Nephron progenitor cell (in vitro differentiated cells): Measurements from ENCODE around the gene SFXN5.
A peak's percentile ranks its signal among the peaks of the same experiment; 100 is the strongest.

Experiments
- DNase-seq: peaks from one replicate; pipeline ENCODE4 v3.0.0; 2021
- H3K27ac Mint-ChIP-seq: 2 replicates; pipeline ENCODE4 v1.8.0; 2021; ENCODE audit warnings: mild to moderate bottlenecking, moderate library complexity, mixed read lengths
- H3K27me3 Mint-ChIP-seq: 2 replicates; pipeline ENCODE4 v1.8.0; 2021; ENCODE audit warnings: mild to moderate bottlenecking, low read depth, mixed read lengths; ENCODE audit not compliant: poor library complexity
- H3K36me3 Mint-ChIP-seq: 2 replicates; pipeline ENCODE4 v1.8.0; 2021; ENCODE audit warnings: low read depth, mixed read lengths
- H3K4me1 Mint-ChIP-seq: 2 replicates; pipeline ENCODE4 v1.8.0; 2021; ENCODE audit warnings: mixed read lengths
- H3K4me3 Mint-ChIP-seq: 2 replicates; pipeline ENCODE4 v1.8.0; 2021; ENCODE audit warnings: mild to moderate bottlenecking, moderate library complexity, mixed read lengths
- H3K9me3 Mint-ChIP-seq: 2 replicates; pipeline ENCODE4 v1.8.0; 2021; ENCODE audit warnings: mild to moderate bottlenecking, moderate library complexity, mixed read lengths
- TF ChIP-seq, protein P1 (sequence below): fragments of 200-600 bp; sonication (generic); IDR thresholded peaks from 2 replicates; pipeline ENCODE4 v1.5.0; 2021; ENCODE audit warnings: antibody characterized with exemption

SFXN5 gene

DNA sequence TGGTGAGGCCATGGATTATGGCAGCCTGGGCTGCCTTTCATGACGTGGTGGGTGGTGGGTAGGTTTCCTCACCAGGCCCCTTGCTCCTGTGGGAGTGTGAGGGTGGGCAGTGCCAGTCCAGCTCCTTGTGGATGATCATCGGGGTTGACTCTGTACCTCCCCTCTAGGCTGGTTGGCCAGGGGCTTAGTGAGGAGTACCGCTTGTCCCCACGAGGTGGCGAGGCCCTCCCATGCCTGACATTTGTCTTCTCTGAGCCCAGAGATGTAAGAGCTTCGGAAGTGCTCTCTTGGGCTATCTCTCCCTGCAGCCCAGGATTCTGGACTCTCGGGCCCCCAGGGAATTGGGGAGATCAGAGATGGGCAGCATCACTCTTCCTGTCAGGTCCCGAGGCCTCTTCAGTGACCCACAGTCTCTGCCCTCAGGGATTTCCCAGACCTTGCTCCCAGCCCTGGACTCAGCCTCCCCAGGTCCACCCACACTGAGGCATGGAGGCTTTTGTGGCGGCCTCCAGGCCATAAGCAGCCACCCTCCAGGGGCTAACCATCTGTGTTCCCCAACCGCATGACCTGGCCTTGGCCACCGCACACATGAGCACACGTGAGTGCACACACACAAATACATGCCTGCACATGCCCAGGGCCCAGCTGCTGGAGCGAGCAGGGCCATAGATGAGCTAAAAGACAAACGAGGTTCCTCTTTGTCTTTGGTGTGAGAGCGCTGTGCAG lies 177.8 kb downstream of the SFXN5 start:
- H3K4me3 Mint-ChIP-seq = no peak overlapping the region
- no peaks in the 10 kb centered on the region for H3K9me3 Mint-ChIP-seq
- H3K27me3 Mint-ChIP-seq = peaks cover 77% of the 10 kb centered on the region
- peak; percentile 77 for DNase-seq
- H3K36me3 Mint-ChIP-seq = no peaks in the 10 kb centered on the region
- no peak overlapping the region for H3K27ac Mint-ChIP-seq
- TF ChIP-seq, protein P1, sequence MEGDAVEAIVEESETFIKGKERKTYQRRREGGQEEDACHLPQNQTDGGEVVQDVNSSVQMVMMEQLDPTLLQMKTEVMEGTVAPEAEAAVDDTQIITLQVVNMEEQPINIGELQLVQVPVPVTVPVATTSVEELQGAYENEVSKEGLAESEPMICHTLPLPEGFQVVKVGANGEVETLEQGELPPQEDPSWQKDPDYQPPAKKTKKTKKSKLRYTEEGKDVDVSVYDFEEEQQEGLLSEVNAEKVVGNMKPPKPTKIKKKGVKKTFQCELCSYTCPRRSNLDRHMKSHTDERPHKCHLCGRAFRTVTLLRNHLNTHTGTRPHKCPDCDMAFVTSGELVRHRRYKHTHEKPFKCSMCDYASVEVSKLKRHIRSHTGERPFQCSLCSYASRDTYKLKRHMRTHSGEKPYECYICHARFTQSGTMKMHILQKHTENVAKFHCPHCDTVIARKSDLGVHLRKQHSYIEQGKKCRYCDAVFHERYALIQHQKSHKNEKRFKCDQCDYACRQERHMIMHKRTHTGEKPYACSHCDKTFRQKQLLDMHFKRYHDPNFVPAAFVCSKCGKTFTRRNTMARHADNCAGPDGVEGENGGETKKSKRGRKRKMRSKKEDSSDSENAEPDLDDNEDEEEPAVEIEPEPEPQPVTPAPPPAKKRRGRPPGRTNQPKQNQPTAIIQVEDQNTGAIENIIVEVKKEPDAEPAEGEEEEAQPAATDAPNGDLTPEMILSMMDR = peak; percentile 72
- H3K4me1 Mint-ChIP-seq = peaks cover 26% of the 10 kb centered on the region

- Mint-ChIP-seq H3K27ac (no peak overlapping the region), H3K36me3 (no peaks in the 10 kb centered on the region), H3K4me3 (no peak overlapping the region)
Observed at GRCh38 chr2:72892506-72893173, 178.9 kb downstream of the SFXN5 start.

More at GRCh38 chr2:72892506-72893173, 178.9 kb downstream of the SFXN5 start:
- H3K27me3 Mint-ChIP-seq = peaks cover 78% of the 10 kb centered on the region
- H3K4me1 Mint-ChIP-seq = peaks cover 22% of the 10 kb centered on the region
- TF ChIP-seq, protein P1 = peak; percentile 83
- peak; percentile 73 for DNase-seq
- no peaks in the 10 kb centered on the region for H3K9me3 Mint-ChIP-seq
